Epithelial cell of esophagus (primary cell): Measurements from ENCODE around the gene PLIN5.

Experiments
- DNase-seq: peaks from one replicate; pipeline ENCODE4 v3.0.0; 2010; ENCODE audit warnings: low read depth
- H3K4me3 ChIP-seq: 2 replicates; pipeline ENCODE4 v1.5.1; 2011; ENCODE audit warnings: mild to moderate bottlenecking, low read length, control low read depth
- TF ChIP-seq, protein P1 (sequence below): IDR thresholded peaks from 2 replicates; pipeline ENCODE4 v1.5.1; 2011; ENCODE audit warnings: low read depth, mild to moderate bottlenecking, low read length, control low read depth, inconsistent platforms; ENCODE audit not compliant: insufficient read depth; ENCODE audit errors: missing control alignments

The PLIN5 gene

GRCh38 chr19:4580021-4580901 lies 45.2 kb upstream of the PLIN5 start:
- DNase-seq = no peak
- TF ChIP-seq, protein P1, sequence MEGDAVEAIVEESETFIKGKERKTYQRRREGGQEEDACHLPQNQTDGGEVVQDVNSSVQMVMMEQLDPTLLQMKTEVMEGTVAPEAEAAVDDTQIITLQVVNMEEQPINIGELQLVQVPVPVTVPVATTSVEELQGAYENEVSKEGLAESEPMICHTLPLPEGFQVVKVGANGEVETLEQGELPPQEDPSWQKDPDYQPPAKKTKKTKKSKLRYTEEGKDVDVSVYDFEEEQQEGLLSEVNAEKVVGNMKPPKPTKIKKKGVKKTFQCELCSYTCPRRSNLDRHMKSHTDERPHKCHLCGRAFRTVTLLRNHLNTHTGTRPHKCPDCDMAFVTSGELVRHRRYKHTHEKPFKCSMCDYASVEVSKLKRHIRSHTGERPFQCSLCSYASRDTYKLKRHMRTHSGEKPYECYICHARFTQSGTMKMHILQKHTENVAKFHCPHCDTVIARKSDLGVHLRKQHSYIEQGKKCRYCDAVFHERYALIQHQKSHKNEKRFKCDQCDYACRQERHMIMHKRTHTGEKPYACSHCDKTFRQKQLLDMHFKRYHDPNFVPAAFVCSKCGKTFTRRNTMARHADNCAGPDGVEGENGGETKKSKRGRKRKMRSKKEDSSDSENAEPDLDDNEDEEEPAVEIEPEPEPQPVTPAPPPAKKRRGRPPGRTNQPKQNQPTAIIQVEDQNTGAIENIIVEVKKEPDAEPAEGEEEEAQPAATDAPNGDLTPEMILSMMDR = no peak

DNA sequence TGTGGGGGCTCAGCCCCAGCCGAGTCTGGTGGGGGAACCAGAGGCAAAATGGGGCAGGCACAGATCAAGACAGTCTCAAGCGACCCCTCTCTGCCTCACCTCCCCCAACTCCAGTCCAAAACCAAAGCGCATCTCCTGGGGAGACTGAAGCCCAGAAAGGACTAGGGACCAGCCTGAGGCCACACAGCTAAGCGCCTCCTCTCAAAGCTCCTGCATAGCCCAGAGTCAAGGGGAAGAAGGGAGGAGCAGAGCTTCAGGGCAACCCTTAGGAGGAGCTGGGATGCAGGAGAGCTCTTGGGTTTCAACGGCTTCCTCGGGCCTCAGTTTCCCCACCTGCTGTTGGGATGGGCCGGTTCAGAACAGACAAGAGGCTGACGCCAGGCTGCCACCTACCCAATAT lies 44.4 kb upstream of the PLIN5 start:
- DNase-seq = no peak
- TF ChIP-seq, protein P1 = no peak

More at GRCh38 chr19:4580021-4580901, 45.2 kb upstream of the PLIN5 start:
- no peak overlapping the region for H3K4me3 ChIP-seq

DNA sequence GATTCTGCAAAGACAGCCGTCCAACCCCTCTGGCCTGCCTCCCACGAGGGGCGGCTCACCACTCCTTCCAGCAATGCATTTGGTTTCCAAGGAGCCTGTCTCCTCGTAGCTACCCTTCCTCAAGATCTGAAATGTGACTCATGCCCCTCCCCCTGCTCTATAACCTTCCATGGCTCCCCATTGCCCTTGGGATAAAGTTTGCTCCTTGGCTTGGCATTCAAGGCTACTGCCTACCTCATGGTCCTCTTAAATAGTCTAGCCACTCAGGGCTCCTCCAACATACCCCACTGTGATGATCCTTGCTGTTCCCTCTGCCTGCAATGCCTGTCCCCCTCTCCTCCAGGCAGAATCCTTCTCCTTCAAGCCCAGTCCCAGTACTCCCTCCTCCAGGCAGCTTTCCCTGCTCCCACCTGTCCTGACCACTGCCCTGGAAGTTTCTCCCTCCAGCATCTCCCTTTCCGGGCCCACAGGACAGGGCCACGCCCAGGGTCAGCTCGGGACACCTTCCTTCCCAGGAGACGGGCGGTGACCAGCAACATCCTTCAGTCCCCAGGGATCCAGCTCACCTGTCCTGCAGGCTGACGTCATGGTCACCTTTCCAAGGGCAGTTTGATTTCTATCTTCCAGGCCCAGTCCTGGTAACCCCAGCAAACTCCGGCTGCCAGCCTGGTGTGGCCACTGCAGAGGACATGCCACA lies 43.7 kb upstream of the PLIN5 start:
- no peak overlapping the region for H3K4me3 ChIP-seq
- TF ChIP-seq, protein P1 = no peak
- DNase-seq = no peak

More for the DNA sequence above, 44.4 kb upstream of the PLIN5 start:
- H3K4me3 ChIP-seq = no peak overlapping the region

DNA sequence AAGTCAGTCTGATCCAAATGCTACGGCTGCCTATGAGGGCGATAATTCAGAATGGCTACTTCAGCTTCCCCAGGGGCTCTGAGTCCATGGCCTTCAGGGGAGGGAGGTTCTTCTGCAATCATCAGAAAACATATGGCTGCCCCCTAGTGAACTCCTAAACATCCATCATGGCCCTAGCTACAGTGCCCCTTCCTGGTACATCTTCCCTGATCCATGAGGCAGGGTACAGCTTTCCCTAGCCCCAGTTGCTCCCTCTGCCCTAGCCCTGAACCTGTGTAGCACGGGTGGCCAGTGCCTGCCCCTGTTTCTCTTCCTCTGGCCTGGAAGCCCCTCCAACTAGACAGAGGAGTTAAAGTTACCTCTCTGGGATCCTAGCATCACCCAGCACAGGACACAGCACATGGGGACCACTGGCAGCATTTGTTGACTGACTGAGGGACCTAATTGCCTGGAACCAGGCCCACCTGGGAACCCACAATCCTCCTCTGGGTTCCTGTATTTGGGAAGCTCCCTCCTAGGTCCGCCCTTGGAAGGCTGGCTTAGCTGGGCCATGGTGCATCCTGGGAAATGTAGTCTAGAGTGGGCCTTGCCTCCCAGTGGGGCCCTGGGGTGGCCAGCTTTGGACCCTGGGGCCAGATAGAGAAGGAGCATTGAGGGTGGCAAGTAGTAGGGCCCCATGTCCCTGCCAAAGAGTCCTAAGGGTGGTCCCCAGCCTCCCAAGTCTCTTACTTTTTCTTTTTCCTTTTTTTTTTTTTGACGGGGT lies 42.2 kb upstream of the PLIN5 start:
- TF ChIP-seq, protein P1 = no peak
- DNase-seq = peak; percentile 26
- H3K4me3 ChIP-seq = no peak overlapping the region

GRCh38 chr19:4576016-4576933 lies 41.3 kb upstream of the PLIN5 start:
- TF ChIP-seq, protein P1 = peak; percentile 69
- H3K4me3 ChIP-seq = no peak overlapping the region
- DNase-seq = peak; percentile 44

DNA sequence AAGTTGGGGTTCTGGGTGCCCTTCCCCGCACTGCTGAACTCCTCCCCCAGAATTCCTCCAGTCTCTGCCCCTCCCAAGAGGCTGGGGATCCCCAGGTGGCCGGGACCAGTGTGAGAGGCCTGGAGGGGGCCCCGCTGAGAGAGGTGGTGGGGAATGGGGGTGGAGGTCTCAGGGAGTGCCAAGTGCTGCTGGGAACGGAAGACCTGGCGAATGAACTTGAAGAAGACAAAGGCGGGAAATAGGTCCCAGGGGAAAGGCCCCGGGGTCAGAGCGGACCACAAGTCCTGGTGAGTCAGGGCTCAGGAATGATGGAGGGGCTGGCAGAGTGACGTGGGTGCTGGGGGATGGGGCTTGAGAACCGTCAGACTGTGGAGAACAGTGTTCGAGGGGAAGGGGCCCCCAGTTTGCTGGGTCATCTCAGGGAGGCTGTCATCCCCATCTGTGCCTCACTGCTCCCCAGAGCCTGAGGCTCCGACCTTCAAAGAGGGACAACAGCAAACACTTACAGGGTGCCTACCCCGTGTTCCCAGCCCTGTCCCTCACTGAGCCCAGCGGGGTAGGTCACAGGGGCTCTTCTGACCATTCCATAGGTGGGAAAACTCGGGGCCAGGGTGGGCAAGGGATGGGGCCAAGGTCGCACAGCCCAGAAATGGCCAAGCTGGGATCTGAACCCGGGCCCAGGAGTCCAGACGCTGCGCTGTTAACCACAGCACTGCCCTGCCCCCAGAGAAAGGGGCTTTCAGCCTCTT lies 40.4 kb upstream of the PLIN5 start:
- no peak overlapping the region for H3K4me3 ChIP-seq
- TF ChIP-seq, protein P1 = no peak
- peak; percentile 45 for DNase-seq
